Panc1 (cell line): Measurements from ENCODE around the gene SAMM50.

ENCODE experiments used
- POLR2AphosphoS5 ChIP-seq: IDR thresholded peaks from 2 replicates; pipeline ENCODE4 v1.6.1; 2012; ENCODE audit warnings: mild to moderate bottlenecking, low read depth, low read length, moderate library complexity
- TF ChIP-seq, protein P1 (sequence below): fragments of 450-650 bp; IDR thresholded peaks from 2 replicates; pipeline ENCODE4 v1.5.1; 2017; ENCODE audit warnings: mild to moderate bottlenecking

DNA sequence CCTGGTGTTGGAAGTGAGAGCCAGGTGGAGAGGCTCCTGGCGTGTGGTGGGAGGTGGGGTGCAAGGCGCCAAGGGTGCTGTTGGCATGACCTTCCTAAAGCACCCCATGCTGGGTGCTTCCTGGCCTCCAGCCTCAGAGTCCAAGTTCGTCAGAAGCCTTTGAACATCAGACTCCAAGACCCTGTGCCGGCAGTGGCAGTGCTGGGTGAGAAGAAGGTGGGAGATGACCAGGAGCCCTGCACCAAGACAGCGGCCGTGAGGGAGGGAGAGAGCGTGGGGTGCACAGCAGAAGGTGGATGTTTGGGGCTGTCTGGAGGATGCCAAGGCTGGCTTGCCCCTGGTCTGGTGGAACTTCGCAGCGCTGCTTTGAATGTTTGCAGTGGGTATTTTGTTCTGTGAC lies 39.2 kb downstream of the SAMM50 start:
- no peak for TF ChIP-seq POLR2AphosphoS5
- TF ChIP-seq, protein P1, sequence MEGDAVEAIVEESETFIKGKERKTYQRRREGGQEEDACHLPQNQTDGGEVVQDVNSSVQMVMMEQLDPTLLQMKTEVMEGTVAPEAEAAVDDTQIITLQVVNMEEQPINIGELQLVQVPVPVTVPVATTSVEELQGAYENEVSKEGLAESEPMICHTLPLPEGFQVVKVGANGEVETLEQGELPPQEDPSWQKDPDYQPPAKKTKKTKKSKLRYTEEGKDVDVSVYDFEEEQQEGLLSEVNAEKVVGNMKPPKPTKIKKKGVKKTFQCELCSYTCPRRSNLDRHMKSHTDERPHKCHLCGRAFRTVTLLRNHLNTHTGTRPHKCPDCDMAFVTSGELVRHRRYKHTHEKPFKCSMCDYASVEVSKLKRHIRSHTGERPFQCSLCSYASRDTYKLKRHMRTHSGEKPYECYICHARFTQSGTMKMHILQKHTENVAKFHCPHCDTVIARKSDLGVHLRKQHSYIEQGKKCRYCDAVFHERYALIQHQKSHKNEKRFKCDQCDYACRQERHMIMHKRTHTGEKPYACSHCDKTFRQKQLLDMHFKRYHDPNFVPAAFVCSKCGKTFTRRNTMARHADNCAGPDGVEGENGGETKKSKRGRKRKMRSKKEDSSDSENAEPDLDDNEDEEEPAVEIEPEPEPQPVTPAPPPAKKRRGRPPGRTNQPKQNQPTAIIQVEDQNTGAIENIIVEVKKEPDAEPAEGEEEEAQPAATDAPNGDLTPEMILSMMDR, result no peak
